HG03064 (cell line): Measurements from ENCODE around the gene RFC3.
"Not testable (repeated sequence)": the region's sequence is repeated elsewhere in the genome, so short reads cannot be mapped to it uniquely, and the experiment has no call there.

ENCODE experiments used
- ATAC-seq: cut with Tn5 transposase; IDR thresholded peaks from one replicate; pipeline ENCODE4 v1.9.1; 2021; ENCODE audit warnings: low read depth; ENCODE audit not compliant: unreplicated experiment

RFC3 gene

GRCh38 chr13:33817901-33818706 is at the start of gene RFC3:
Gene RFC3 (plus strand): TSS chr13:33818149. CDS start chr13:33818179, 30 bp downstream.
- peak; percentile 88 for ATAC-seq

GRCh38 chr13:33771296-33771695 is 46.7 kb upstream of the RFC3 start:
- no peak for ATAC-seq

GRCh38 chr13:33773790-33774462 is 44.0 kb upstream of the RFC3 start:
- no peak for ATAC-seq

- ATAC-seq, result no peak
Observed at GRCh38 chr13:33775339-33776108, 42.4 kb upstream of the RFC3 start.

GRCh38 chr13:33776239-33776881 is 41.6 kb upstream of the RFC3 start:
- no peak for ATAC-seq

- ATAC-seq, result no peak
Observed at GRCh38 chr13:33782631-33783030, 35.3 kb upstream of the RFC3 start.

GRCh38 chr13:33783212-33783611 is 34.7 kb upstream of the RFC3 start:
- ATAC-seq, result not testable (repeated sequence)

- no peak for ATAC-seq
Observed at GRCh38 chr13:33784738-33785137, 33.2 kb upstream of the RFC3 start.

GRCh38 chr13:33785384-33785783 is 32.6 kb upstream of the RFC3 start:
- ATAC-seq, result no peak

GRCh38 chr13:33787051-33787591 is 30.8 kb upstream of the RFC3 start:
- peak; percentile 63 for ATAC-seq

GRCh38 chr13:33789066-33789606 is 28.8 kb upstream of the RFC3 start:
- no peak for ATAC-seq

- ATAC-seq, result no peak
Observed at GRCh38 chr13:33789739-33790138, 28.2 kb upstream of the RFC3 start.

GRCh38 chr13:33793726-33794125 is 24.2 kb upstream of the RFC3 start:
- no peak for ATAC-seq

- no peak for ATAC-seq
Observed at GRCh38 chr13:33794576-33794975, 23.4 kb upstream of the RFC3 start.

- no peak for ATAC-seq
Observed at GRCh38 chr13:33796095-33796494, 21.9 kb upstream of the RFC3 start.

GRCh38 chr13:33797622-33798021 is 20.3 kb upstream of the RFC3 start:
- ATAC-seq, result no peak

GRCh38 chr13:33798023-33798422 is 19.9 kb upstream of the RFC3 start:
- ATAC-seq, result no peak

GRCh38 chr13:33799950-33800592 is 17.9 kb upstream of the RFC3 start:
- ATAC-seq, result no peak

GRCh38 chr13:33800646-33801186 is 17.2 kb upstream of the RFC3 start:
- ATAC-seq, result no peak
